Transverse colon (tissue), 4 donors: ENCODE measurements around the gene NKX1-1. TPM values are rescaled to one million over a fixed set of nuclear protein-coding genes. Genes with fewer than 3 reads are reported as not detected.

ENCODE experiments used
- DNase-seq: peaks from one replicate; pipeline ENCODE4 v3.0.0-alpha.2; 2019
- H3K27ac ChIP-seq, 4 donors: fragments of 200-600 bp; sonication (generic); 2 replicates each; pipeline ENCODE4 v1.5.1; 2016 to 2018; ENCODE audit warnings: inconsistent platforms in 4 of 4
- H3K27me3 ChIP-seq: fragments of 200-600 bp; sonication (generic); 2 replicates; pipeline ENCODE4 v1.5.1; 2017; ENCODE audit warnings: inconsistent platforms
- H3K36me3 ChIP-seq, 4 donors: fragments of 200-600 bp; sonication (generic); 2 replicates each; pipeline ENCODE4 v1.5.1; 2017 to 2019; ENCODE audit warnings: inconsistent platforms in 4 of 4
- H3K4me1 ChIP-seq, 4 donors: fragments of 200-600 bp; sonication (generic); 2 replicates each; pipeline ENCODE4 v1.5.1; 2017 to 2020; ENCODE audit warnings: inconsistent platforms in 4 of 4
- H3K4me3 ChIP-seq, 4 donors: fragments of 200-600 bp; sonication (generic); 1 replicate in 1 of 4; 2 replicates in 3 of 4; pipeline versions ENCODE4 v1.5.1 to v1.6.1; 2017 to 2019; ENCODE audit warnings: inconsistent platforms in 4 of 4
- H3K9me3 ChIP-seq, 2 donors: fragments of 200-600 bp; sonication (generic); 2 replicates each; pipeline ENCODE4 v1.5.1; 2017 to 2019; ENCODE audit warnings: inconsistent platforms in 2 of 2
- EP300 ChIP-seq: sonication (generic); formaldehyde crosslinking; IDR thresholded peaks from one replicate; pipeline ENCODE4 v1.6.1; 2017; ENCODE audit warnings: antibody characterized with exemption, low read depth
- POLR2A ChIP-seq: fragments of 450-650 bp; IDR thresholded peaks from one replicate; pipeline ENCODE4 v1.6.1; 2016; ENCODE audit warnings: antibody characterized with exemption, mild to moderate bottlenecking, moderate library complexity
- POLR2AphosphoS5 ChIP-seq, 3 donors: sonication (generic); formaldehyde crosslinking; IDR thresholded peaks; one replicate each; pipeline ENCODE4 v1.6.1; 2016; ENCODE audit warnings: antibody characterized with exemption in 3 of 3
- WGBS, 2 donors: methylation state at CpG; one replicate each; pipeline ENCODE4 v1.1.5; 2018; ENCODE audit warnings: low coverage in 1 of 2; 5-methylcytosine and 5-hydroxymethylcytosine counted together
- in situ Hi-C, 4 donors: fragments of 200-750 bp; cut with MboI; loops; one replicate each; pipeline versions ENCODE4 v1.15.0 to v1.15.1; 2017; ENCODE audit warnings: low sequenced_read_pairs in 3 of 4, low pct_ligation_motif_present in 1 of 4, low pct_unique_long_range_greater_than_20kb in 1 of 4
- intact Hi-C: fragments of 100-400 bp; cut with DNase I; formaldehyde crosslinking; loops from one replicate; pipeline ENCODE4 v1.15.1; 2023; ENCODE audit warnings: low total_unique reads
- total RNA-seq, 4 donors: library from RNA; depleted of rRNA; stranded (reverse); fragments of >200 nt; gene quantifications; one replicate each; pipeline ENCODE4 v1.1.0, GENCODE V29; 2016
- TF ChIP-seq, protein P1 (sequence below), 5 experiments: fragments of 200-600 bp in 3 of 5; fragments of 450-650 bp in 2 of 5; sonication (generic) in 3 of 5; IDR thresholded peaks; 1 replicate in 2 of 5; 2 replicates in 3 of 5; pipeline ENCODE4 v1.5.1; 2016 to 2017; ENCODE audit warnings: antibody characterized with exemption in 5 of 5, inconsistent platforms in 3 of 5, mild to moderate bottlenecking in 2 of 5, moderate library complexity in 1 of 5

NKX1-1 gene
- total RNA-seq, 4 donors from 2014 or later = not detected

- DNase-seq = no peak
- in situ Hi-C loops (no loop called here), intact Hi-C loops (no loop called here)
- Histone ChIP-seq H3K4me1 (no peaks in the 10 kb centered on the region), H3K36me3 (no peaks in the 10 kb centered on the region), H3K27me3 (no peaks in the 10 kb centered on the region), H3K27ac (no peak overlapping the region), H3K4me3 (no peak overlapping the region), H3K9me3 (no peaks in the 10 kb centered on the region)
- WGBS, 2 donors = 91% methylated on average over 19 of the region's 31 CpGs; no CpG with 5 or more reads in 1 of the 2 donors
- TF ChIP-seq EP300 (no peak), POLR2A (no peak), POLR2AphosphoS5 (IDR thresholded peaks at IDR 0.05) (no peak)
- TF ChIP-seq, protein P1, sequence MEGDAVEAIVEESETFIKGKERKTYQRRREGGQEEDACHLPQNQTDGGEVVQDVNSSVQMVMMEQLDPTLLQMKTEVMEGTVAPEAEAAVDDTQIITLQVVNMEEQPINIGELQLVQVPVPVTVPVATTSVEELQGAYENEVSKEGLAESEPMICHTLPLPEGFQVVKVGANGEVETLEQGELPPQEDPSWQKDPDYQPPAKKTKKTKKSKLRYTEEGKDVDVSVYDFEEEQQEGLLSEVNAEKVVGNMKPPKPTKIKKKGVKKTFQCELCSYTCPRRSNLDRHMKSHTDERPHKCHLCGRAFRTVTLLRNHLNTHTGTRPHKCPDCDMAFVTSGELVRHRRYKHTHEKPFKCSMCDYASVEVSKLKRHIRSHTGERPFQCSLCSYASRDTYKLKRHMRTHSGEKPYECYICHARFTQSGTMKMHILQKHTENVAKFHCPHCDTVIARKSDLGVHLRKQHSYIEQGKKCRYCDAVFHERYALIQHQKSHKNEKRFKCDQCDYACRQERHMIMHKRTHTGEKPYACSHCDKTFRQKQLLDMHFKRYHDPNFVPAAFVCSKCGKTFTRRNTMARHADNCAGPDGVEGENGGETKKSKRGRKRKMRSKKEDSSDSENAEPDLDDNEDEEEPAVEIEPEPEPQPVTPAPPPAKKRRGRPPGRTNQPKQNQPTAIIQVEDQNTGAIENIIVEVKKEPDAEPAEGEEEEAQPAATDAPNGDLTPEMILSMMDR (IDR thresholded peaks at IDR 0.05) = no peak
Measured at GRCh38 chr4:1379801-1380331, 26.4 kb downstream of the NKX1-1 start.

DNA sequence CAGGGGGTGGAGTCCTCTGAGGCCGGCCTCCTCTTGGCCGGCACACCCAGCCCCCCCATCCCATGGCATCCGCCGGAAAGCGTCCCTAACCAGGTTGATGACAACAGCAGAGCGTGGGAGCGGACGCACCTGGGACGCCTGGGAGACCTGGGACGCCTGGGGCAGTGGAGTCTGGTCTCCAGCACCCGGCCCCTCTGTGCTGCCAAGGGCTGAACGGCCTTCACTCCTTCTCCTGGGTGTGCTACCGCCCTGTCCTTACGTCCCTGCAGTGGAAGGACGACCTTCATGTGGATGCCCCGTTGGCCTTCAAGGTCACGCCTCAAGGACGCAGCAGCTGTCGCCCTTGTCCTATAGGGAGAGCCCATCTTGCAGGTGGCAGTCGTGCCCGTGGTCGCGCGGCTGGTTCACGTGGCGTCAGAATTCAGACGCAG, 26.9 kb downstream of the NKX1-1 start:
- no peaks in the 10 kb centered on the region for H3K36me3 ChIP-seq
- intact Hi-C loops (no loop called here), in situ Hi-C loops (no loop called here)
- 89 to 90% methylated on average over 2 to 27 of the region's 27 CpGs for WGBS, 2 donors
- H3K4me1 ChIP-seq = no peaks in the 10 kb centered on the region
- H3K4me3 ChIP-seq = no peak overlapping the region
- H3K27me3 ChIP-seq = no peaks in the 10 kb centered on the region
- TF ChIP-seq POLR2A (no peak), EP300 (no peak), POLR2AphosphoS5 (IDR thresholded peaks at IDR 0.05) (no peak)
- TF ChIP-seq, protein P1 (IDR thresholded peaks at IDR 0.05) = no peak
- no peaks in the 10 kb centered on the region for H3K9me3 ChIP-seq
- H3K27ac ChIP-seq = no peak overlapping the region
- DNase-seq = no peak

DNA sequence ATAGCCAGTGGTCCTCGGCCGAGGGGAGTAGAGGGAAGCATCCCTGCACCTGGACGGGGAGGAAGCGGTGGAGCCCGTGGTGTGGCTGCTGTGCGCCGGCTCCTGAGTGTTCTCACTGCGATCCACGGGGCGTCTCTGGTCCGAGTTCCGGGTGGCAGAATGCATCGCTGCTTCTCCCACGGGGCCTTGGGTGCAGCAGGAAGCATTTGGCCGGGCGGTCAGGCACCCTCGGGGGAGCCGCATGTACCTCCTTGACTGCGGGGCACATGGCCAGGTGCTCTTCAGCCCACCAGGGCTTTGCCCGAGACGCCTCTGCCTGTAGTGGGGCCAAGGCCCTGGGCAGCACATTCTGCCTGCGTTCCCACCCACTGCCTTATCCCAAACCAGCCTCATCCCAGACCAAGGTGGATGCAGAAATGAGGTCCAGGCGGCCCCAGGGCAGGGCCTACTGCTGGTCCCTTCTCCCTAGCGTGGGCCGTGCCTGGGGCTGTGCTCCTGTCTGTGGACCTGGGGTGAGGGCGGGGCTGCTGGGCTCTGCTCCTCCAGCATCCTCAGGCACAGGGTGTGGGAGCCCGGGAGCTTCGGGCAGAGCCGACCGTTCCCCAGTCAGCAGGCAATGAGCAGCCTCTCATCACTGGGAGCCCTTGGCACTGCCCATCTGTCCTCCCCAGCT, 27.5 kb downstream of the NKX1-1 start:
- Histone ChIP-seq H3K27ac (no peak overlapping the region), H3K27me3 (no peaks in the 10 kb centered on the region), H3K9me3 (no peaks in the 10 kb centered on the region), H3K4me3 (no peak overlapping the region), H3K36me3 (no peaks in the 10 kb centered on the region), H3K4me1 (no peaks in the 10 kb centered on the region)
- DNase-seq = no peak
- intact Hi-C loops (no loop called here), in situ Hi-C loops (no loop called here)
- TF ChIP-seq, protein P1 (IDR thresholded peaks at IDR 0.05) = no peak
- TF ChIP-seq EP300 (no peak), POLR2AphosphoS5 (IDR thresholded peaks at IDR 0.05) (no peak), POLR2A (no peak)
- WGBS, 2 donors = 91% methylated on average over 24 of the region's 30 CpGs; no CpG with 5 or more reads in 1 of the 2 donors

GRCh38 chr4:1377606-1378261, 28.5 kb downstream of the NKX1-1 start:
- Histone ChIP-seq H3K4me3 (no peak overlapping the region), H3K27me3 (no peaks in the 10 kb centered on the region), H3K27ac (no peak overlapping the region), H3K36me3 (no peaks in the 10 kb centered on the region), H3K4me1 (no peaks in the 10 kb centered on the region), H3K9me3 (no peaks in the 10 kb centered on the region)
- no peak for TF ChIP-seq POLR2AphosphoS5 (IDR thresholded peaks at IDR 0.05)
- no peak for TF ChIP-seq EP300
- TF ChIP-seq, protein P1 (IDR thresholded peaks at IDR 0.05) = no peak
- no peak for TF ChIP-seq POLR2A
- DNase-seq = no peak
- 95% methylated on average over 17 of the region's 19 CpGs; no CpG with 5 or more reads in 1 of the 2 donors for WGBS, 2 donors
- intact Hi-C loops = no loop called here
- in situ Hi-C loops = no loop called here
